Neural cell (in vitro differentiated cells): ENCODE data around the gene TENT4A. TPM values are rescaled to one million over a fixed set of nuclear protein-coding genes. Genes with fewer than 3 reads are reported as not detected.

ENCODE experiments used
- H2AFZ ChIP-seq: fragments of 200-600, 300-800 bp; sonication (generic), shearing (Covaris generic); 2 replicates; pipeline ENCODE4 v1.6.0; 2014; ENCODE audit warnings: low read depth, mild to moderate bottlenecking, antibody characterized with exemption, low read length, moderate library complexity
- H3F3A ChIP-seq: fragments of 200-600 bp; shearing (Covaris generic); 2 replicates; pipeline ENCODE4 v1.6.1; 2016; ENCODE audit warnings: mild to moderate bottlenecking, moderate library complexity, mixed read lengths, antibody characterized with exemption, low read length; ENCODE audit not compliant: insufficient read depth, poor library complexity, severe bottlenecking
- H3K27ac ChIP-seq: fragments of 200-600, 300-800 bp; sonication (generic), shearing (Covaris generic); 2 replicates; pipeline ENCODE4 v1.5.1; 2014; ENCODE audit warnings: mild to moderate bottlenecking, low read length, moderate library complexity
- H3K27me3 ChIP-seq: fragments of 300-800, 200-600 bp; sonication (generic), shearing (Covaris generic); 2 replicates; pipeline ENCODE4 v1.6.0; 2014; ENCODE audit warnings: mild to moderate bottlenecking, low read depth, low read length, moderate library complexity; ENCODE audit not compliant: insufficient read depth
- H3K36me3 ChIP-seq: fragments of 300-800, 200-600 bp; sonication (generic), shearing (Covaris generic); 2 replicates; pipeline ENCODE4 v1.5.1; 2014; ENCODE audit warnings: mild to moderate bottlenecking, antibody characterized with exemption, low read length, moderate library complexity; ENCODE audit not compliant: insufficient read depth
- H3K4me2 ChIP-seq: fragments of 300-800, 200-600 bp; sonication (generic), shearing (Covaris generic); 2 replicates; pipeline ENCODE4 v1.6.0; 2014; ENCODE audit warnings: mild to moderate bottlenecking, low read length
- H3K4me3 ChIP-seq: fragments of 300-800, 200-600 bp; sonication (generic), shearing (Covaris generic); 2 replicates; pipeline ENCODE4 v1.5.1; 2014; ENCODE audit warnings: mild to moderate bottlenecking, low read length, moderate library complexity
- H3K79me2 ChIP-seq: fragments of 200-600 bp; shearing (Covaris generic); replicated peaks from 2 replicates; pipeline ENCODE4 v1.6.0; 2014; ENCODE audit warnings: mild to moderate bottlenecking, low read length, moderate library complexity; ENCODE audit not compliant: insufficient read depth
- H3K9ac ChIP-seq: fragments of 300-800, 200-600 bp; sonication (generic), shearing (Covaris generic); 2 replicates; pipeline ENCODE4 v1.6.1; 2016; ENCODE audit warnings: mild to moderate bottlenecking, low read length, mixed read lengths
- H3K9me2 ChIP-seq: fragments of 200-600 bp; shearing (Covaris generic); 2 replicates; pipeline ENCODE4 v1.6.1; 2016; ENCODE audit warnings: mild to moderate bottlenecking, low read length, mixed read lengths; ENCODE audit not compliant: insufficient read depth
- H3K9me3 ChIP-seq: fragments of 200-600, 300-800 bp; sonication (generic), shearing (Covaris generic); 2 replicates; pipeline ENCODE4 v1.6.1; 2016; ENCODE audit warnings: mild to moderate bottlenecking, mixed run types, low read length, moderate library complexity, mixed read lengths
- H4K20me1 ChIP-seq: fragments of 200-600 bp; shearing (Covaris generic); 2 replicates; pipeline ENCODE4 v1.6.1; 2016; ENCODE audit warnings: mild to moderate bottlenecking, mixed run types; ENCODE audit not compliant: insufficient read depth
- EP300 ChIP-seq: fragments of 450-650 bp; conservative IDR thresholded peaks from 2 replicates; pipeline ENCODE4 v1.6.1; 2014; ENCODE audit warnings: antibody characterized with exemption, mild to moderate bottlenecking, moderate library complexity; ENCODE audit not compliant: poor library complexity, severe bottlenecking
- EZH2 ChIP-seq: fragments of 200-600, 300-800 bp; shearing (Covaris generic), sonication (generic); IDR thresholded peaks from 2 replicates; pipeline ENCODE4 v1.6.1; 2014; ENCODE audit warnings: antibody characterized with exemption, low read length, borderline replicate concordance, mild to moderate bottlenecking; ENCODE audit not compliant: insufficient read depth, poor library complexity, severe bottlenecking
- MXI1 ChIP-seq: fragments of 450-650 bp; conservative IDR thresholded peaks from 2 replicates; pipeline ENCODE4 v1.6.1; 2014; ENCODE audit warnings: antibody characterized with exemption, mild to moderate bottlenecking; ENCODE audit not compliant: poor library complexity, severe bottlenecking
- POLR2AphosphoS5 ChIP-seq: IDR thresholded peaks from 2 replicates; pipeline ENCODE4 v1.6.1; 2012
- RAD21 ChIP-seq: fragments of 450-650 bp; conservative IDR thresholded peaks from 2 replicates; pipeline ENCODE4 v1.6.1; 2014; ENCODE audit warnings: antibody characterized with exemption, mild to moderate bottlenecking, moderate library complexity
- REST ChIP-seq: IDR thresholded peaks from 2 replicates; pipeline ENCODE4 v1.6.1; 2012; ENCODE audit warnings: borderline replicate concordance
- SMC3 ChIP-seq: fragments of 450-650 bp; conservative IDR thresholded peaks from 2 replicates; pipeline ENCODE4 v1.6.1; 2014; ENCODE audit warnings: antibody characterized with exemption, mild to moderate bottlenecking, moderate library complexity; ENCODE audit not compliant: poor library complexity
- TAF1 ChIP-seq: IDR thresholded peaks from 2 replicates; pipeline ENCODE4 v1.6.1; 2012; ENCODE audit warnings: low read depth
- polyA plus RNA-seq: library from polyadenylated mRNA; depleted of rRNA; stranded (reverse); fragments of >200 nt; gene quantifications from 2 replicates; pipeline ENCODE4 v1.2.3, GENCODE V29; 2014
- TF ChIP-seq, protein P1 (sequence below): fragments of 450-650 bp; IDR thresholded peaks from 2 replicates; pipeline ENCODE4 v1.5.1; 2014; ENCODE audit warnings: antibody characterized with exemption, mild to moderate bottlenecking, moderate library complexity; ENCODE audit not compliant: poor library complexity, severe bottlenecking

The TENT4A gene
- polyA plus RNA-seq, 1 donor from 2014 or later = 12.1 TPM

- Histone ChIP-seq H3K27ac (no peak overlapping the region), H3K4me3 (no peak overlapping the region), H3K9me2 (no peaks in the 10 kb centered on the region), H3K9ac (no peak overlapping the region), H4K20me1 (no peaks in the 10 kb centered on the region), H3K79me2 (no peaks in the 10 kb centered on the region), H3F3A (no peaks in the 10 kb centered on the region), H3K36me3 (no peaks in the 10 kb centered on the region), H2AFZ (no peak overlapping the region), H3K27me3 (no peaks in the 10 kb centered on the region), H3K4me2 (no peak overlapping the region), H3K9me3 (no peaks in the 10 kb centered on the region)
- no peak for TF ChIP-seq RAD21
- TF ChIP-seq, protein P1, sequence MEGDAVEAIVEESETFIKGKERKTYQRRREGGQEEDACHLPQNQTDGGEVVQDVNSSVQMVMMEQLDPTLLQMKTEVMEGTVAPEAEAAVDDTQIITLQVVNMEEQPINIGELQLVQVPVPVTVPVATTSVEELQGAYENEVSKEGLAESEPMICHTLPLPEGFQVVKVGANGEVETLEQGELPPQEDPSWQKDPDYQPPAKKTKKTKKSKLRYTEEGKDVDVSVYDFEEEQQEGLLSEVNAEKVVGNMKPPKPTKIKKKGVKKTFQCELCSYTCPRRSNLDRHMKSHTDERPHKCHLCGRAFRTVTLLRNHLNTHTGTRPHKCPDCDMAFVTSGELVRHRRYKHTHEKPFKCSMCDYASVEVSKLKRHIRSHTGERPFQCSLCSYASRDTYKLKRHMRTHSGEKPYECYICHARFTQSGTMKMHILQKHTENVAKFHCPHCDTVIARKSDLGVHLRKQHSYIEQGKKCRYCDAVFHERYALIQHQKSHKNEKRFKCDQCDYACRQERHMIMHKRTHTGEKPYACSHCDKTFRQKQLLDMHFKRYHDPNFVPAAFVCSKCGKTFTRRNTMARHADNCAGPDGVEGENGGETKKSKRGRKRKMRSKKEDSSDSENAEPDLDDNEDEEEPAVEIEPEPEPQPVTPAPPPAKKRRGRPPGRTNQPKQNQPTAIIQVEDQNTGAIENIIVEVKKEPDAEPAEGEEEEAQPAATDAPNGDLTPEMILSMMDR = no peak
- no peak for TF ChIP-seq REST
- no peak for TF ChIP-seq POLR2AphosphoS5
- TF ChIP-seq MXI1 = no peak
- no peak for TF ChIP-seq SMC3
- TF ChIP-seq TAF1 = no peak
- TF ChIP-seq EP300 = no peak
- no peak for TF ChIP-seq EZH2
Observed at GRCh38 chr5:6759983-6760382, 46.8 kb downstream of the TENT4A start.

DNA sequence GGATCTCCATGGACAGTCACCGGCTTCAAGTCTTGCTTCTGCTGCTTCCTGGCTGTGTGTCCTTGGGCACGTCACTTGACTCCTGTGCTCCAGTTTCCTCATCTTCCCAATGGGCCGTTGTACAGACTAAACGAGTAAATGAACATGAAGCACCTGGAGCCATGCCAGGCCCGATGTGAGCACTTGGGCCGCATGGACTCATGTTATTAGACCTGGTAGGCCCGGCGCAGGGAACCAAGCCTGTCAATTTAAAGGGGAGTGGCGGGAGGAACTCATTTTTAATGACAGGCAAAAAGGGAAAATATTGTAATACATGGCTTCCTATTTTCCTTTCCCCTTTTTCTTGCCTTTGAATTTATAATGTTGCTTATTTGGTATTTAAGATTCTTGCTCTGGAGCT is 47.5 kb downstream of the TENT4A start:
- H3K36me3 ChIP-seq = no peaks in the 10 kb centered on the region
- TF ChIP-seq EP300 (no peak), RAD21 (no peak)
- no peaks in the 10 kb centered on the region for H3K9me3 ChIP-seq
- H3K27me3 ChIP-seq = no peaks in the 10 kb centered on the region
- no peak overlapping the region for H3K27ac ChIP-seq
- no peak overlapping the region for H3K4me2 ChIP-seq
- no peaks in the 10 kb centered on the region for H3K79me2 ChIP-seq
- H3F3A ChIP-seq = no peaks in the 10 kb centered on the region
- no peak overlapping the region for H2AFZ ChIP-seq
- no peak overlapping the region for H3K9ac ChIP-seq
- H4K20me1 ChIP-seq = no peaks in the 10 kb centered on the region
- no peak overlapping the region for H3K4me3 ChIP-seq
- H3K9me2 ChIP-seq = no peaks in the 10 kb centered on the region

GRCh38 chr5:6761333-6761732 is 48.1 kb downstream of the TENT4A start:
- no peak overlapping the region for H2AFZ ChIP-seq
- H3K9me2 ChIP-seq = no peaks in the 10 kb centered on the region
- no peak overlapping the region for H3K4me2 ChIP-seq
- H4K20me1 ChIP-seq = no peaks in the 10 kb centered on the region
- H3K9me3 ChIP-seq = no peaks in the 10 kb centered on the region
- H3K9ac ChIP-seq = no peak overlapping the region
- no peaks in the 10 kb centered on the region for H3F3A ChIP-seq
- no peaks in the 10 kb centered on the region for H3K36me3 ChIP-seq
- TF ChIP-seq SMC3 = no peak
- no peak for TF ChIP-seq TAF1
- no peak for TF ChIP-seq EZH2
- TF ChIP-seq POLR2AphosphoS5 = no peak
- TF ChIP-seq, protein P1 = no peak
- no peaks in the 10 kb centered on the region for H3K27me3 ChIP-seq
- H3K27ac ChIP-seq = no peak overlapping the region
- H3K4me3 ChIP-seq = no peak overlapping the region
- H3K79me2 ChIP-seq = no peaks in the 10 kb centered on the region
